Stimulated activated CD8-positive, alpha-beta memory T cell treated with anti-CD3 and anti-CD28 coated beads, Interleukin-7, amount 100 ng/mL, for 48 hours (primary cell): ENCODE results near the gene SLC44A2.
"Not testable (repeated sequence)": the region's sequence is repeated elsewhere in the genome, so short reads cannot be mapped to it uniquely, and the experiment has no call there.

Experiments used
- DNase-seq, 2 donors: peaks; one replicate each; pipeline ENCODE4 v3.0.0-alpha.2; 2020; ENCODE audit warnings: low read depth in 1 of 2; ENCODE audit errors: extremely low read depth in 1 of 2

Gene SLC44A2

GRCh38 chr19:10648360-10648759 lies 23.0 kb downstream of the SLC44A2 start:
- DNase-seq: no peak

- no peak for DNase-seq
Measured at GRCh38 chr19:10651851-10652250, 26.5 kb downstream of the SLC44A2 start.

GRCh38 chr19:10653482-10653731 lies 28.1 kb downstream of the SLC44A2 start:
- DNase-seq: no peak

- peak; percentile 98 to 100 for DNase-seq
Measured at GRCh38 chr19:10653732-10654609, 28.6 kb downstream of the SLC44A2 start, which contains the start of gene ILF3. ILF3 (plus strand) TSS chr19:10654346; CDS start chr19:10670606, 16,260 bp downstream.

- DNase-seq: peak in 1 of 2 donors; percentile 45
Measured at GRCh38 chr19:10654610-10655456, 29.5 kb downstream of the SLC44A2 start.

- DNase-seq: no peak
Measured at GRCh38 chr19:10655457-10656312, 30.3 kb downstream of the SLC44A2 start.

GRCh38 chr19:10660346-10660745 lies 35.0 kb downstream of the SLC44A2 start:
- DNase-seq: no peak

GRCh38 chr19:10661946-10662345 lies 36.6 kb downstream of the SLC44A2 start:
- DNase-seq: no peak

- no peak for DNase-seq
Measured at GRCh38 chr19:10662384-10663251, 37.3 kb downstream of the SLC44A2 start.

GRCh38 chr19:10663252-10663563 lies 37.9 kb downstream of the SLC44A2 start:
- not testable (repeated sequence) for DNase-seq

- no peak for DNase-seq
Measured at GRCh38 chr19:10667867-10668266, 42.5 kb downstream of the SLC44A2 start.

GRCh38 chr19:10669246-10669645 lies 43.9 kb downstream of the SLC44A2 start:
- DNase-seq: no peak

GRCh38 chr19:10670182-10670581 lies 44.8 kb downstream of the SLC44A2 start:
- no peak for DNase-seq

GRCh38 chr19:10670876-10671804 lies 45.8 kb downstream of the SLC44A2 start:
- no peak for DNase-seq

GRCh38 chr19:10671922-10672321 lies 46.6 kb downstream of the SLC44A2 start:
- DNase-seq: not testable (repeated sequence)

- DNase-seq: not testable (repeated sequence)
Measured at GRCh38 chr19:10675214-10675613, 49.9 kb downstream of the SLC44A2 start.

- DNase-seq: no peak
Measured at GRCh38 chr19:10677751-10678150, 52.4 kb downstream of the SLC44A2 start.

GRCh38 chr19:10678813-10679212 lies 53.5 kb downstream of the SLC44A2 start:
- no peak for DNase-seq

- no peak for DNase-seq
Measured at GRCh38 chr19:10679743-10680142, 54.4 kb downstream of the SLC44A2 start.
